SIG-M5 (cell line): Measurements from ENCODE around the gene WARS2.

Source experiments
- DNase-seq: peaks from one replicate; lab custom pipeline; 2025; lab: John Stamatoyannopoulos, UW

The WARS2 gene

DNA sequence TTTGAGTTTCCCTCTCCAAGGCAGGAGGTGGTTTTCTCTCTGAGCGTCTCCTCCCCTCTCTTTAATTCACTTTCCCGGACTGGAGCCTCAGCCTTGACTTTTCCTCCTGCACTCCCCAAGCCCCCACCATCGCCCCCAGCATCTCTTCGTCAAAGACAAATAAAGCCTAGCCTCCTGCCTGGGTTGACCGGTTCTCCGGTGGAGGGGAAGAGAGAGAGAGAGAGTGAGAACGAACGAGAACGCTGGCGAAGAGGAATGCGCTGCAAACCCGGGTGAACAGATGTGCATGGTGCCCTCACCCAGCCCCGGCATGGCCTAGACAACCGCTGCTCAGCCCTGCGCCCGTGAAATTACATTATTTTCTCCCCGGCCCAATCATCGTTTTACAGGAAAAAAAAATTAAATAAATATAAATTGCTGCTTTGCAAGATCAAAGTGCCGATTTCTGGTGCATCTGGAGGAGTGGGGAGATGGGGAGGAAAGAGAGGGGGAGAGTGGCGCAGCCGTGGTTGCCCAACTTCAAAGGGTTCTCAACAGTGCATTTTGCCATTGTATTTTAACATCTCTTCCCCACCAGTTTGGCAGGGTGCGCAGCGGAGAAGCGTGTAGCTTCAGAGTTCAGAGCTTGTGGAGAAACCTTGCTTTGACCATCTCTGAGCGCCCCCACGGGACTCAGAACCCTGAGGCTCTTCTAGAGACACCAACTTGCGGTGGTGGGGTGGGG, 140.9 kb downstream of the WARS2 start:
- DNase-seq = no peak

- no peak for DNase-seq
Observed at GRCh38 chr1:118998171-118998570, 142.3 kb downstream of the WARS2 start.

- no peak for DNase-seq
Observed at GRCh38 chr1:118997225-118997624, 143.2 kb downstream of the WARS2 start.

- no peak for DNase-seq
Observed at GRCh38 chr1:118995312-118996016, 145.0 kb downstream of the WARS2 start.

GRCh38 chr1:118993700-118994026, 146.8 kb downstream of the WARS2 start:
- DNase-seq = no peak

DNA sequence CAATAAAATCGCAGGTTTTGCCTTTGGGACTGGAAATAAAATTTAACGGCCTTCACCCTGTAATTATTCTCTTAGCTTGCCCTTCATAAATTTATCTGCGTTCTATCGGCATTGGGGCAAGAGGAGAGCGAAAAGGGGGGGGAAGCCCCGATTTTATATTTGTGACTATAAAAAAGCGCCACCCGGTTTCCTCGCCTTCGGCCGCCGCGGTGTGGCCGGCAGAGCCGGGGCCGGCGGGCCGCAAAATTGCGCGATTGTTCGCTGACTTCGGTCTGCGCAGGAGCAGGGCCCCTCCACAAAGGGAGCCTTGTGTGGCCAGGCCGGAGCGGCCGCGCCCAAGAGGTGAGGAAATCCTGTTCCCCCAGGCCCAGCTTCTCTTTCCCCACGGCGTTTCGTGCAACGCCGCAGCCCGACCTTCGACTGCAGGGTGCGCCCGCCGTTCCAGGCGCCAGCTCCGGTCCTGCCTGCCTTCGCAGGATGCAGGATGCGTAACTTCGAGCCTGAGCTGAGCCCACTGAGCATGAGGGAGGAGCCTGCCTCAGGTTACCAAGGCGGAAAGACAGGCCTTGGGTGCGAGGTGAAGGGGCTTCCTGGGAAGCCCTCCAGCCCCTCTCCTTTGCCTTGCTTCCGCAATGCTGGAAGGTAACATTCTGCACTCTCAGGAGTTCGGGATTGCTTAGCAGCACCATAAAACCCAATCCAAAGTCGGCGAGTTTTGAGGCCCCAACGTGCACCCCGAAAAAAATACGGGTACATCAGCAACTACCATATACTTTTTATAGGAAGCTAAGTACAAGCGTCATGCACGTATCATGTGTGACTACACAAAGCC, 147.4 kb downstream of the WARS2 start:
- no peak for DNase-seq

DNA sequence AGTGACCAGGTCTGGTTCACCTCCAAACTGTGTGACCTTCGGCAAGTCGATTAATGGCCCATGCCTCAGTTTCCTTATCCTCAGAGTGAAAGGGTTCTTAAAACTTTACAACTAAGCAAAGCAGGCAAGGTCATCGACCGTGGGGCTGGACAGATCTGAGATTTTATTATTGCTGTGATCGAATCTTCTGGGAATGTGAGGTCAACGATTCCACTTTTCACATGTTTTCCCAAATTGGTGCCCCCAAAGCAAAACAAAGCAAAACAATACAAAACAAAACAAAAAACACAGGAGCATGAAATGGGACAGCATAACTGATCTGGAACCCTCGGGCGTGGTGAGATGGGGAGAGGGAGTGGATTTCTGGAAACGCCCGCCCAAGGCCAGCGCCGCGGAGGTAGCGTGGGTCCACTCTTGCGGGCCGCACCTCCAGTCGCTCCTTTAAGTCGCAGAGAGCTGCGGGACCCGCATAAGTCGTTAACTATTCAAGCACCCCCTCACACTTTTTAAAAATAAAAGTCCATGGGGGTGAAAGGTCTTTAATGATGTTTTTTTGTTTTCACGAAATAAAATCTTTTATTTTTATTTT, 148.1 kb downstream of the WARS2 start:
- no peak for DNase-seq

- DNase-seq = no peak
Observed at GRCh38 chr1:118991448-118991847, 149.0 kb downstream of the WARS2 start.

DNA sequence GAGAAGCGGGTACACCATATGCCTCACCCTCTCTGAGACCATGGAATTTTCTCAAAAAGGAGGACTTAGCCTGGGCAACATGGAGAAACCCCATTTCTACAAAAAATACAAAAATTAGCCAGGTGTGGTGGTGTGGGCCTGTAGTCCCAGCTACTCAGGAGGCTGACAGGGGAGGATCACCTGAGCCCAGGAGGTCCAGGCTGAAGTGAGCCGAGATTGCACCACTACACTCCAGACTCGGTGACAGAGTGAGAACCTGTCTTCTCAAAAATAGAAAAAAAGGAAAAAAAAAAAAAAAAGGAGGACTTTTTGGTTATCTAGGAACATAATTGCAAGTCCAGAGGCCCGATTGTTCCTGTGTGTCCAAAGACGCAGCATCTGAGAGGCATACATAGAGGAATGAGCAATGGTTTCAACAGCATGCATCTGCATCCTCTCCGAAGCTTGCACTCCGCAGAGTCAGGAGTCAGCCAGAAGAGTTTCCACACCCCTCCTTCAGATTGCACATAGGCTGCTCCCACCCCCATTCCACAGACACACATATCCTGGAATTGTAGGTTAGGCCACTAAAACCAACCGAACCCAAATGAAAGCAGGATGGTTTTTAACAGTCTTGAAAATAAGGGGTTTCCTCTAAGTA, 149.8 kb downstream of the WARS2 start:
- no peak for DNase-seq

GRCh38 chr1:118989878-118990378, 150.5 kb downstream of the WARS2 start:
- DNase-seq = no peak

DNA sequence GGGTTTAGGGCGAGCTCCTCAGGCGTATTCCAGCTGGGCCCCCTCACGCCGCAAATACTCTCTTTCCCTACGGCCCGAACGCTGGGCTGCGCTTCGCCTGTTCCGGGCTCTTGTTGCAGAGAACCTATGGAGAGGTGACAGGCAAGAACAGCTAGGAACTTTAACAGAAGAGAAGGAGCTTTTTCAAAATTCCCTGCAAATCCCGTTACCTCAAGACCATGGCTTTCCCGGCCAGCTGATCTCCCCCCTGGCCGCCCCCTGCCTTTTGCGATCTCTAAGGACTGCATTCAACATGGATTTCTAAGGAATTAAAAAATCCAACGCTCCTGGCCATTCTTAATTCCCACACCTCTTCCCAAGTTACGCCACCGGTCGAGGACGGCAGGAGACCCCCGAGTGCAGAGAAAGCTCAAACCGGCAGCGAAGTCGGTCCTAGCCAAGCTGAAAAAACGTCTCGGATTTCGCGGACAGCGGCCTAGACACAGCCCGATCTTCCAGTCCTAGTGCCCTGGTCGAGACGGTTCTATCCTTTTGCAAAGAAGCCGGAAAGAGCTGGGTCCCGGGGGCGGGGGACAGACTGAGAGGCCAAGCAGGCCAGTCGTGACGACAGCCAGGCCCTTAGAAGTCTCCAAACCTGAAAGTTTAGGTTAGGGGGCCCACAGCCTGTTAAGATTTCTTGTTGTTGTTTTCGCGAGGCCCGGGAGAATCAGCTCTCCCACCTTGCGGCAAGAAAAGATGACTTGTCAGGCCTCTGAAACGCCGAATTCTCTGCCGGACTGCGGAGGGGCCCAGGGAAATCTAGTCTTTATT, 151.2 kb downstream of the WARS2 start:
- DNase-seq = no peak

DNA sequence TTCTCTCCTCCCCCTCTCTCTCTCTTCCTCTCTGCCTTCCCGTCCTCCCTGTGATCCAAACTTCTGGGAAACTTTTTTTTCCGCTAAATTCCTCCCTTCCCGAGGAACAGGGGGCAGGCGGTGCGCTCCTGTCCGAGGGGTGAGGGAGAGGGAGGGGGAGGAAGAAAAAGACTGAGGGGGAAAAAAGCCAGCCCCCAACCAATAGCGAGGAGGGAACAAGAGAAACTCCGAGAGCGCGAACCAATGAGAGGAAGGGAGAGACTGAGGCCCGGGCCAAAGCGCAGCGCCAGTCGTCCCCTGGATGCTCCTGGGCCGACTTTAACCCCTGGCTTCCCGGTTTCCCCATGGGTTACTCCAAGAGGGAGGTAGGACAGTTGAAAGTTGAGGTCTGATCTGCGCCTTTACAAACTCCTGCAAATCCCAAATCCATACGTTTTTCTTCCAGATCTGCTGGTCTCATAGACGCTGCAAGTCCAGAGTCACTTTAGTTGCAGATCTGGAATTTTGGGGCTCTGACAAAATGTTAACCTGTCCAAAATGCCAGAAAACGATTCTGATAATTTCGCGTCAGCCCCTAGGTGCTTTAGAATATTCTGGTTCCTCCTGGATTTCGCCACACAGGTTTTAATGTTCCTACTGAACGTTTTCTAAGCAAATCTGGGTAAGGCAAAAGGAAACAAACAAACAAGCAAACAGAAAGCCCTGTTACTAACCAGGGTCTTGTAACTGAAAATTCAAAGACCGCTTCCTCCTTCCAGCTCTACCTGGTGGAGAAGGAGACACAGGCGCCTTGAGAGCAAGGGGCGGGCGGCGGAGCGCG, 152.1 kb downstream of the WARS2 start, which contains the start of gene TBX15:
TBX15 (minus strand) TSS at position 158 of the 820 bp plus-strand sequence. CDS start 548 bp downstream, outside the sequence.
- no peak for DNase-seq

GRCh38 chr1:118987468-118988185, 152.8 kb downstream of the WARS2 start:
- no peak for DNase-seq

- no peak for DNase-seq
Observed at GRCh38 chr1:118986555-118987467, 153.6 kb downstream of the WARS2 start.

DNA sequence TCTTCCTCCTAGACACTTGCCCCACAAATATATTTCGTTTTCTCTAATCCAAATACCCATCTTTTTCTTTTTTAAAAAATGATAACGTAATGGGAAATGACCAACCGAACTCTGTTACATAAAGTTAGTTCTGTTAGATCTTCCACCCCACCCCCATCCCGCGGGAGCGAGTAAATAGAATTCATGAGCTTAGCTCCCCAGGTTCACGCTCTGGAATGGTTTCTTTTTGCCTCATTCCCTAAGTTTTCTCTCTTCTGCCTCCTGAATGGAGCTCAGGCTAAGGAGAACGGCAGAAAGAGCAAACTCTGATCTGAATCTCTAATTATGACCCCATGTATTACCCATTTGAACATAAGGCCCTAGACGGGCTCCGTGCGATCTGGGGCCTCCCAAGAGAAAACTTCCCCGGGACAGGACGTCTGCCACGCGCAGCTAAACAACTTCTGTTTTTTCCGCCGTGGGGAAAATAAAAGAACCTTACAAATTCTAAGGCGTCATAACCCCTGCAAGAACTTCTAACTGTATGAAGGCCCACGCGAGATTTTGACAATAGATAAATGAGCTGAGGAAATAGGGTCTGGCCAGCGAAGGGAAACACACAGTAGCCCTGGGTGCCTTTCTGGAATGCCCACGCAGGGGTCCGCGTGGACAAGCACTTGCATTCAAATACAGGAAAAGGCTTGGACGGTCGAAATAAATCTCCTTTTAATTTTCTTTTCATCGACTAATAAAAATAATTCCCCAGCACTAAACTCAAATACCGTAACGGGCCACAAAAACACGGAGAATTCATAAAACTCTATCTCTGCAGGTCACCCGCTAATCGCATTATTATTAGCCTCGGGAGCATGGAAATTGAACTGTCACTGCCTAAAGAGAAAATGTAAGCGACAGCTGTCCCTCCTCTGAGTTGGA, 154.6 kb downstream of the WARS2 start:
- DNase-seq = no peak

- no peak for DNase-seq
Observed at GRCh38 chr1:118984722-118985639, 155.5 kb downstream of the WARS2 start.
